D721Med (cell line): ENCODE data around the gene PAQR4.

Experiments used
- DNase-seq: peaks from one replicate; pipeline ENCODE4 v3.0.0; 2011; ENCODE audit warnings: low spot score; ENCODE audit not compliant: insufficient read length
- FAIRE-seq: peaks from 2 replicates; lab custom pipeline; 2011; peaks lifted over from hg19 to GRCh38; lab: Jason Lieb, UNC
- TF ChIP-seq, protein P1 (sequence below): IDR thresholded peaks from 2 replicates; pipeline ENCODE4 v1.5.1; 2012; ENCODE audit warnings: mild to moderate bottlenecking, control low read depth; ENCODE audit not compliant: insufficient read depth; ENCODE audit errors: missing control alignments

Gene PAQR4

DNA sequence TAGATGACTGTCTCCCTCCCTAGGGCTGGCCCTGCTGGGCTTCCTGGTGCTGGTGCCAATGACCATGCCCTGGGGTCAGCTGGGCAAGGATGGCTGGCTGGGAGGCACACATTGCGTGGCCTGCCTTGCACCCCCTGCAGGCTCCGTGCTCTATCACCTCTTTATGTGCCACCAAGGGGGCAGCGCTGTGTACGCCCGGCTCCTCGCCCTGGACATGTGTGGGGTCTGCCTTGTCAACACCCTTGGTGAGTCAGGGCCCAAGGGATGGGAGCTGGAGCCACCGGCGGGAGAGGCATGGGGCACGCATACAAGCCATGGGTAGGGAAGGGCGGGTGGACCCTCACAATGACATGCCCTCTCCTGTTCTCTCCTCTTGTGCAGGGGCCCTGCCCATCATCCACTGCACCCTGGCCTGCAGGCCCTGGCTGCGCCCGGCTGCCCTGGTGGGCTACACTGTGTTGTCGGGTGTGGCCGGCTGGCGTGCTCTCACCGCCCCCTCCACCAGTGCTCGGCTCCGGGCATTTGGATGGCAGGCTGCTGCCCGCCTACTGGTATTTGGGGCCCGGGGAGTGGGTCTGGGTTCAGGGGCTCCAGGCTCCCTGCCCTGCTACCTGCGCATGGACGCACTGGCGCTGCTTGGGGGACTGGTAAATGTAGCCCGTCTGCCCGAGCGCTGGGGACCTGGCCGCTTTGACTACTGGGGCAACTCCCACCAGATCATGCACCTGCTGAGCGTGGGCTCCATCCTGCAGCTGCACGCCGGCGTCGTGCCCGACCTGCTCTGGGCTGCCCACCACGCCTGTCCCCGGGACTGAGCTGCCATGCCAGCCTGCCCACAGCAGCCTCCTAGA is 2.2 kb downstream of the PAQR4 start:
- FAIRE-seq (no peak), DNase-seq (no peak)
- TF ChIP-seq, protein P1, sequence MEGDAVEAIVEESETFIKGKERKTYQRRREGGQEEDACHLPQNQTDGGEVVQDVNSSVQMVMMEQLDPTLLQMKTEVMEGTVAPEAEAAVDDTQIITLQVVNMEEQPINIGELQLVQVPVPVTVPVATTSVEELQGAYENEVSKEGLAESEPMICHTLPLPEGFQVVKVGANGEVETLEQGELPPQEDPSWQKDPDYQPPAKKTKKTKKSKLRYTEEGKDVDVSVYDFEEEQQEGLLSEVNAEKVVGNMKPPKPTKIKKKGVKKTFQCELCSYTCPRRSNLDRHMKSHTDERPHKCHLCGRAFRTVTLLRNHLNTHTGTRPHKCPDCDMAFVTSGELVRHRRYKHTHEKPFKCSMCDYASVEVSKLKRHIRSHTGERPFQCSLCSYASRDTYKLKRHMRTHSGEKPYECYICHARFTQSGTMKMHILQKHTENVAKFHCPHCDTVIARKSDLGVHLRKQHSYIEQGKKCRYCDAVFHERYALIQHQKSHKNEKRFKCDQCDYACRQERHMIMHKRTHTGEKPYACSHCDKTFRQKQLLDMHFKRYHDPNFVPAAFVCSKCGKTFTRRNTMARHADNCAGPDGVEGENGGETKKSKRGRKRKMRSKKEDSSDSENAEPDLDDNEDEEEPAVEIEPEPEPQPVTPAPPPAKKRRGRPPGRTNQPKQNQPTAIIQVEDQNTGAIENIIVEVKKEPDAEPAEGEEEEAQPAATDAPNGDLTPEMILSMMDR, result no peak

DNA sequence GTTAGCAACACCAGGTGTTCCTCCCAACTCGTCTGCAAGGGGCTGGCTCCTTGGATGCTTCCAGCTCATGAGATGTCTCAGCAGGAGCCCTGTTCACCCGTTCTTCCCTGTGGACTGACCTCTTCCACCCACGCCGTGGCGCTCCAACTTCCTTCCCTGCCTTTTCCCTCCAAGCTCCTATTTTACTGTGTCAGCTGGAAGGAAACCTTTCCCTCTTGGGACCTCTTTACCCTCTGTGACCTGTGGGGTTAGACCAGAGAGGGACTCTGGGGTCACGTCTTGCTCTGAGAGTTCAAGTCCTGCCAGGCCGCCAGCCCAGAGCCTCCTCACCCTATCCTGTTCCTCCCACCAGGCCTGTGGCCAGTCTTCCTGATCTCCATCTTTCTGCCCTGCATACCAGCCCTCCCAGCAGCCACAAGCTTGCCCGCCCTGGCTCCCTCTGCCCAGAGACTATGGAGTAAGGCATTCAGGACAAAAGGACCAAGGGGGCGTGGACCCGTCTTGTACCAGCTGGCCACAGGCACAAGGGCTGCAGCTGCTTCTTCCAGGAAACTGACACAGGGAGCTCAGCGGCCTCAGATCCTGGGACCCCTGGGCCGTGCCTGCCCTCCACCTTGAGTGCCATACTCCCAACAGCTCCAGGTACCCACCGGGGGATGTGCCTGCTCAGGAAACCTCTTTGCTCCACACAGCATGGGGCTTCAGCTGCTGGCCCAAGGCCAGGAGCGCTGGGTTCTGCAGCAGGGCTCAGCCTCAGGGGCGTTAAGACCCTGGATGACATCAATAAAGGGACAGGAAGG is 3.0 kb downstream of the PAQR4 start:
- TF ChIP-seq, protein P1, result no peak
- no peak for FAIRE-seq
- DNase-seq, result no peak

DNA sequence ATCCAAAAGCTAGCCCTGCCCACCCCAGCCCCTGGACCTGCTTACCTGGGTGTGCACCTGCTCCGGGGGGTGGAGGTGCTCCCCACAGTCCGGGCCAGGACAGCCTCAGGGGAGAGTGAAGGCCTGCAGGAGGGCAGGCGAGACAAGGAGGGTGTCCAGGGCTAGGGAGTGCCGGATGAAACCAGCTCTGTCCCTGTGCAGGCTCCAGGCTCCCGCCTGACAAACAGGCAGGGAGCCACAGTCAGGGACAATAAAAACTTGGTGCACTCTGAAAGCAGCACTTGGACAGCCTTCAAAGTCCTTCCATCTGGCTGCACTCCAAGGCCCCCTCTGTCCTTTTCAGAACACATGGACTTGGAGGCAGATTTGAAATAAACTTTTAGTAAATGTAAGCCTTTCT is 3.9 kb downstream of the PAQR4 start:
- no peak for DNase-seq
- no peak for FAIRE-seq
- TF ChIP-seq, protein P1, result no peak

DNA sequence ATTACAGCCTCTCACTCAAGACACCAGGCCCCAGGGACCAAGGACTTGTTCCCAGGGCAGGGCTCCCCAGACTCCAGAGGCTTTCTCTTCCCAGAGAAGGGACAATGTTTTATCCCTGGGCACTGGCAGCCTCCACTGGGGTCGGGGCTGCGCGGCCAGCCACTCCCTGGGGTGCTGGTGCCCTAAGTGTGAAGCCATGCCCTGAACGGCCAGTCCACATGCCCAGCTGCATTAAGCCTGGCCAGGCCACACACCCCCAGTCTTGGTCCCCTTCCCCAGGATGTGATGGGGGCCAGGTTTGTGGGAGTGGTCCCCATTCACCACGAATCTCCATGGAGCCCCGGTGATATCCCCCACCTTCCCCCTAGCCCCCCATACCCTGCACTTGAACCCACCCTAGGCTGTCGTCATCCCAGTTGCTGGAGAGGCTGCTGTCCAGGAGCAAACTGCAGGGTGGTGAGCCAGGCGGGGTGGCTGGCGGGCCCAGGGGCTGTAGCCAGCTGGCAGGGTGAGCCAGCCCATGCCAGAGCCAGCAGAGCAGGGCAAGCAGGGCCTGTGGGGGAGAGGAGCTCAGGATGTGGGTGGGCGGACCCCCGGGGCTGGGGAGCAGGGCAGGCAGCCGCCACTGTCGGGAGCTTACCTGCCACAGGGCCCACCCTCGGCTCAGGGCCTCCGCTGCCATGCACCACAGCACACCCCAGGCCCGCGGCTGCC is 4.6 kb downstream of the PAQR4 start:
- TF ChIP-seq, protein P1, result no peak
- no peak for FAIRE-seq

DNA sequence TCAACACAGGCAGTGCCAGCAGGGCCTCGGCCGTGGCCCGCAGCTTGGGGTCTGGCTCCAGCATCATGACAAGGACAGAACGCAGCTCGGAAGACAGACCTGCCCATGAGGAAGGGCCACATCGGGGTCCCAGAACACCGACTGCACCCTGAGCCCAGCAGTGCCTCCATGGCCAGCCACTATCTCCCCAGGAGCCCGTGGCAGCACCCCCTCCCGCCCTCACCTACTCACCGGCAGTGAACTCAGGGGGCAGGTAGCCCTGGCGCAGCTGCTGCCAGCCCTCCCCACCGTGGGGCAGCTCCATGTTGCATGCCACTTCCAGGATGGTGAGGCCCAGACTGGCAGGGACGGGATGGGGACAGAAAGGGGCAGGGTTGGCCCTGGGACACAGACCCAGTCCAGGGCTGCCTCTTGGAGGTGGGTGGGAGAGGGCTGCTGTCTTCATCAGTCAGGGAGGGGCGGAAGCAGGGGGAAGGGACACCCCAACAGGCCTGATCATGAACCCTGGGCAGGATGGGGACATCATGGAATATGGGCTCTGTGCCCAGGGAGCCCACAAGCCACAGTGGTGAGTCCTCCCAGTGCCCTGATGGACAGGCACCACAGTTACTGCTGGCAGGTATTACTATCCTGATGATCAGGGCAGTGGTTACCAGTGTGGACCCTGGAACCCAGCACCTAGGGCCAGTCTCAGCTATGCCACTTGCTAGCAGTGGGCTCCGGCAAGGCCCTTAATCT is 5.3 kb downstream of the PAQR4 start:
- TF ChIP-seq, protein P1, result no peak
- no peak for FAIRE-seq
- DNase-seq, result no peak

More for the DNA sequence above, 4.6 kb downstream of the PAQR4 start:
- no peak for DNase-seq

DNA sequence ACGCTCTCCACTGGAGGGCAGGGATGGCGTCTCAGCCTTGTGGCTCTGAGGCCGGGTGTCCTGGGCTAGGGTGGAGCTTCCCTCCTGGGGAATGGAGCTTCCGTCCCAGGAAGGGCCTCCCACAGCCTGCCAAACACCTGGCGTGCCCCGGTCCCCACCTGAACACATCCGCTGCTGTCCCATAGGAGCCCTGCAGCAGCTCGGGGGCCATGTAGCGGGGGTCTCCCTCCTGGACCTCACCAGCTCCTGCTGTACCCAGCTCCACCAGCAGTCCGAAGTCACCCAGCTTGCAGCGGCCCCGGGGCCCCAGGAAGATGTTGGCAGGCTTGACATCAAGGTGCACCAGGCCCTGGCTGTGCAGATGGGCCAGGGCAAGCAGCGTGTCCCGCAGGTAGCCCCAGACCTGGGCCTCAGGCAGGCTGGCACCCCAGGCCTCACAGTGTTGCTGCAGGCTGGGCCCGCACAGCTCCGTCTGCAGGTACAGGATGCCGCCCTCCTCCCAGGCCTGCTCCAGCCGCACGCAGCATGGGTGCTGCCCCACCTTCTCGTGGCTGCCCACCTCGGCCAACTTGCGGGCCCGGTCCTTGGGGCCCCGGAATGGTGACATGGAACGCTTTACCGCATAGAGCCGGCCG is 6.1 kb downstream of the PAQR4 start:
- FAIRE-seq (no peak), DNase-seq (no peak)
- TF ChIP-seq, protein P1, result no peak
